Measurements from ENCODE around the gene NOS1AP. TPM values are rescaled to one million over a fixed set of nuclear protein-coding genes. Genes with fewer than 3 reads are reported as not detected.

The NOS1AP gene
- total RNA-seq, 1 donor from 2014 or later: 4.5 TPM

DNA sequence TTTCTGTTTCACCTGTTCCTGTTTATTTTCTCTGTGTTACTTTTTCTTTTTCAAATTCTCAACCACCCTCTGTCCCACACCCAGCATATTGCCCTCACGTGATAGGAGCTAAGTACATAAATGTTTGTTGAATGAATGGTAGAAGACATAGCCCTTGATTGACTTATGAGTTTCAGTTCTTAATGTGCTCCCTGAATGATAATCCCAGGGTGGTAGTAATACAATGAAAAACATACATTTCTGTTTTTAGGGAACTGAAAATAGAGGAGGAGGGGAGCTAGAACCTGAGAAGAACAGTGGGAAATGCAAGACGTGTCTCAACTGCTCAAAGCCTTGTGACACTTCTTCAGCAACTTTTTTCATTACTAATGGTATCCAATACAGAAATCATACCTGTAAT lies 160.1 kb downstream of the NOS1AP start:
- TF ChIP-seq, protein P1, sequence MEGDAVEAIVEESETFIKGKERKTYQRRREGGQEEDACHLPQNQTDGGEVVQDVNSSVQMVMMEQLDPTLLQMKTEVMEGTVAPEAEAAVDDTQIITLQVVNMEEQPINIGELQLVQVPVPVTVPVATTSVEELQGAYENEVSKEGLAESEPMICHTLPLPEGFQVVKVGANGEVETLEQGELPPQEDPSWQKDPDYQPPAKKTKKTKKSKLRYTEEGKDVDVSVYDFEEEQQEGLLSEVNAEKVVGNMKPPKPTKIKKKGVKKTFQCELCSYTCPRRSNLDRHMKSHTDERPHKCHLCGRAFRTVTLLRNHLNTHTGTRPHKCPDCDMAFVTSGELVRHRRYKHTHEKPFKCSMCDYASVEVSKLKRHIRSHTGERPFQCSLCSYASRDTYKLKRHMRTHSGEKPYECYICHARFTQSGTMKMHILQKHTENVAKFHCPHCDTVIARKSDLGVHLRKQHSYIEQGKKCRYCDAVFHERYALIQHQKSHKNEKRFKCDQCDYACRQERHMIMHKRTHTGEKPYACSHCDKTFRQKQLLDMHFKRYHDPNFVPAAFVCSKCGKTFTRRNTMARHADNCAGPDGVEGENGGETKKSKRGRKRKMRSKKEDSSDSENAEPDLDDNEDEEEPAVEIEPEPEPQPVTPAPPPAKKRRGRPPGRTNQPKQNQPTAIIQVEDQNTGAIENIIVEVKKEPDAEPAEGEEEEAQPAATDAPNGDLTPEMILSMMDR (IDR thresholded peaks at IDR 0.05): no peak
- H3K4me1 Mint-ChIP-seq (ENCODE audit: low read depth): peaks cover 10% of the 10 kb centered on the region
- H3K27ac Mint-ChIP-seq (ENCODE audit: unreplicated experiment): no peak overlapping the region
- no peak for DNase-seq (ENCODE audit: low spot score)
- no peaks in the 10 kb centered on the region for H3K36me3 Mint-ChIP-seq (ENCODE audit: low read depth)
- no peaks in the 10 kb centered on the region for H3K9me3 Mint-ChIP-seq (ENCODE audit: low read depth)
- H3K27me3 Mint-ChIP-seq (ENCODE audit: low read depth): peaks cover 2% of the 10 kb centered on the region
- H3K4me3 Mint-ChIP-seq (ENCODE audit: unreplicated experiment): no peak overlapping the region

DNA sequence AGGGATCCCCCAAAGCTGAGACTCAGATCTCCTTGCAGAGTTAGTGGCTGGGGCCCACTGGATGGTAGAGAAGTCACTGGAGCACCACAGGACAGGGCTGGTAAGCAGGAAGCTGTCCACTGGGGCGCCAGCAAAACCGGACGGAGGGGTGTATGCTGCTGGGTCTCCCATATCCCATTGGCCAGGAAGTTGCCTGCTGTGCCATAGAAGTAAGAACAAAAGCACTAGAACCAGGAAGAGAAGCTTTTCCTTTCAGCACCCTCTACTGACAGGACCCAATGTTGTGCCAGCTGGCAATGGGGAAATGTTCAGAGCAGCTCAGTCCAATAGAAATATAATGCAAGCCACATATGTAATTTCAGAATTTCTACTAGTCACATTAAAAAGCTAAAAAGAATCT lies 160.6 kb downstream of the NOS1AP start:
- Mint-ChIP-seq H3K27me3 (ENCODE audit: low read depth) (peaks cover 2% of the 10 kb centered on the region), H3K27ac (ENCODE audit: unreplicated experiment) (peak overlapping the region; percentile 23), H3K36me3 (ENCODE audit: low read depth) (no peaks in the 10 kb centered on the region), H3K4me1 (ENCODE audit: low read depth) (peaks cover 10% of the 10 kb centered on the region), H3K4me3 (ENCODE audit: unreplicated experiment) (no peak overlapping the region), H3K9me3 (ENCODE audit: low read depth) (no peaks in the 10 kb centered on the region)
- TF ChIP-seq, protein P1 (IDR thresholded peaks at IDR 0.05): peak; percentile 61
- DNase-seq (ENCODE audit: low spot score): no peak

DNA sequence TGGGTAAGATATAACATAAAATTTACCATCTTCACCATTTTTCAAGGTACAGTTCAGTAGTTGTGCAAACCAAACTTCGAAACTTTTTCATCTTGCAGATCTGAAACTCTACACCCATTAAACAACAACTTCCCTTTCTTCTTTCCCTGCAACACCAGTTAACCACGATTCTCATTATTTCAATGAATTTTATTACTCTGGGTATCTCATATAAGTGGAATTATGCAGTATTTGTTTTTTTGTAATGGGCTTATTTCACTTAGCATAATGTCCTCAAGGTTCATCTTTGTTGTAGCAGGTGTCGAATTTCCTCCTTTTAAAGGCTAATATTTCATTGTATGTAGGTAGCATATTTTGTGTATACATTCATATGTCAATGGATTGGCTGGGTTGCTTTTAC lies 161.0 kb downstream of the NOS1AP start:
- Mint-ChIP-seq H3K27ac (ENCODE audit: unreplicated experiment) (no peak overlapping the region), H3K4me3 (ENCODE audit: unreplicated experiment) (no peak overlapping the region), H3K9me3 (ENCODE audit: low read depth) (no peaks in the 10 kb centered on the region), H3K36me3 (ENCODE audit: low read depth) (no peaks in the 10 kb centered on the region), H3K27me3 (ENCODE audit: low read depth) (peaks cover 2% of the 10 kb centered on the region), H3K4me1 (ENCODE audit: low read depth) (peaks cover 10% of the 10 kb centered on the region)
- TF ChIP-seq, protein P1 (IDR thresholded peaks at IDR 0.05): no peak
- no peak for DNase-seq (ENCODE audit: low spot score)

DNA sequence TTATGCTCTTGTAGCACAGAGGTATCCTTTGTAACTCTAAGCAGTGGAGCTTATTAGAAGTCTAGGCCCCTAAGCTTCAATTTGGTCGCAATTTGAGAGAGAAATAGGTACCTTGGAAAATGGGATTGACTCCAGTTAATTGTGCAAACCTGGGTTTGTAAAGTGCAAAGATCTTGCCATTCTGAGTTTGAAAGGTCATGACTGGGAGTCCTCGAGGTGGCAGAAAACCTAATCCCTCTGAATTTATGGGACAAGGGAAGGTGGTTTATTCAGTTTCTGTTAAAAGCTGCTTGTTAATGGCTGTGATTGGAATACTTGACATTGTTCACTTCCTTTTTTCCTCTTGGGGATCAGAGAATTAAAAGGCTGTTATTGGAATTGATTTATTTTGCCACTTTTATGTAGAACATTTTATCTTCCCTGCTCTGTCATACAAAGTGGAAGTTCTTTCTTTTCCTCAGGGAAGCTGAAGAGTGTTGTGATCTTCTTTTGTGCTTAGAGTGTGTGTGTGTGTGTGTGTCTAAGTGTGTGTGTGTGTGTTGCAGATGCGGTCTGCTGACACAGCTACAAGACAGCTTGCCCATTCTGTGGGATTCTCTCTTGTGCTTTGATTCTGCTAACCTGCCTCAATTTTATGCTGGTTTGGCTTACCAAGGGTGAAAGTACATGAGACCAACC lies 162.7 kb downstream of the NOS1AP start:
- TF ChIP-seq, protein P1 (IDR thresholded peaks at IDR 0.05): no peak
- H3K4me3 Mint-ChIP-seq (ENCODE audit: unreplicated experiment): no peak overlapping the region
- H3K4me1 Mint-ChIP-seq (ENCODE audit: low read depth): peaks cover 21% of the 10 kb centered on the region
- no peak for DNase-seq (ENCODE audit: low spot score)
- H3K36me3 Mint-ChIP-seq (ENCODE audit: low read depth): no peaks in the 10 kb centered on the region
- H3K9me3 Mint-ChIP-seq (ENCODE audit: low read depth): no peaks in the 10 kb centered on the region
- H3K27me3 Mint-ChIP-seq (ENCODE audit: low read depth): peaks cover 2% of the 10 kb centered on the region
- no peak overlapping the region for H3K27ac Mint-ChIP-seq (ENCODE audit: unreplicated experiment)

DNA sequence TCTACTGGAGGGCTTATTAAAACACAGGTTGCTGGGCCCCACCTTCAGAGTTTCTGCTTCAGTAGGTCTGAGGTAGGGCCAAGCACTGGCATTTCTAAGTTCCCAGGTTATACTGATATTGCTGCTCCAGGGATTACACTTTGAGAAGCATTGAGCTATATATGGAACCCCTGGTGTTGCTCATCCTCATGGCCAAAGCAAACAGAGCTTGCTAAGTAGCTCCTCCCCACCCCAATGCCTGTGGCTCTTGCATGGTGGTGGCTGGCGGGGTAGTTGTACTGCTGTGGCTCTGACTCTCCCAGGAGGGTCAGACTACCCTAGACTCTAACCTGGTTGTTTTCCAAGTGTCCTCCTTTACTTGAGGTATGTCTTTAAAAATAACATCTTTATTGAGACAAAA lies 163.6 kb downstream of the NOS1AP start:
- DNase-seq (ENCODE audit: low spot score): no peak
- TF ChIP-seq, protein P1 (IDR thresholded peaks at IDR 0.05): no peak
- Mint-ChIP-seq H3K27me3 (ENCODE audit: low read depth) (peaks cover 2% of the 10 kb centered on the region), H3K27ac (ENCODE audit: unreplicated experiment) (no peak overlapping the region), H3K4me3 (ENCODE audit: unreplicated experiment) (no peak overlapping the region), H3K9me3 (ENCODE audit: low read depth) (no peaks in the 10 kb centered on the region), H3K36me3 (ENCODE audit: low read depth) (no peaks in the 10 kb centered on the region), H3K4me1 (ENCODE audit: low read depth) (peaks cover 21% of the 10 kb centered on the region)
